A673 (cell line): ENCODE measurements around the gene APOL1.
"Not testable (repeated sequence)": the region's sequence is repeated elsewhere in the genome, so short reads cannot be mapped to it uniquely, and the experiment has no call there.

ENCODE experiments used
- EZH2 ChIP-seq: fragments of 200-600 bp; sonication (generic); IDR thresholded peaks from 2 replicates; pipeline ENCODE4 v1.6.1; 2017; ENCODE audit warnings: borderline replicate concordance, low read depth, mild to moderate bottlenecking, mixed read lengths, antibody characterized with exemption, low read length; ENCODE audit not compliant: poor library complexity, severe bottlenecking
- TF ChIP-seq, protein P1 (sequence below): fragments of 300-800, 200-600 bp; sonication (generic); conservative IDR thresholded peaks from 2 replicates; pipeline ENCODE4 v1.5.1; 2017; ENCODE audit warnings: low read depth, mild to moderate bottlenecking, antibody characterized with exemption, low read length, moderate library complexity, mixed read lengths

DNA sequence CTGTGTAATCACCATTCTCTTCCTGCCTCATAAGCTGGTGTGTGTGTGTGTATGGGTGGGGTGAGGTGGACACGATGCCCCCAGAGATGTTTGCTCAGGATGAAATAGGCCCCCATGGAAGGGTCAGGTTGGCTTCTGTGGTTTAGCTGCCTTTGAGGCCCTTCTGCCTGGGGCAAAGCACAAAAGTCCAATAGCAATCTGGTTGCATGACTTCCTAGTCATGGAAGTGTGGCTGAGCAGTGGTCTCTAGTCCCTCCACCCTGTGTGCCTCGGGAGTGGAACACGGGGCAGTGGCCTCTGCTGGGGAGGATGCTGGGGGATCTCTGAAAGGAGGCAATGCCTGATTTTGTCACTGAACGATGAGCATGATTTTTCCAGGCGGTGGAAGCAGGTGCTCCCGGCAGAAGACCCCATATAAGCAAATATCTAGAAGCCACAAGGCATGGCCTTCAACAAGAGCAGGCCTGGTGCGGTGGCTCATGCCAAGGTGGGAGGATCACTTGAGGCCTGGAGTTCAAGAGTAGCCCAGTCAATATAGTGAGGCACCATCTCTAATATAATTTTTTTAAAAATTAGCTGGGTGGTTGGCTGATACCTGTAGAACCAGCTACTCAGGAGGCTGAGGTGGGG lies 839 bp upstream of the APOL1 start:
- TF ChIP-seq, protein P1, sequence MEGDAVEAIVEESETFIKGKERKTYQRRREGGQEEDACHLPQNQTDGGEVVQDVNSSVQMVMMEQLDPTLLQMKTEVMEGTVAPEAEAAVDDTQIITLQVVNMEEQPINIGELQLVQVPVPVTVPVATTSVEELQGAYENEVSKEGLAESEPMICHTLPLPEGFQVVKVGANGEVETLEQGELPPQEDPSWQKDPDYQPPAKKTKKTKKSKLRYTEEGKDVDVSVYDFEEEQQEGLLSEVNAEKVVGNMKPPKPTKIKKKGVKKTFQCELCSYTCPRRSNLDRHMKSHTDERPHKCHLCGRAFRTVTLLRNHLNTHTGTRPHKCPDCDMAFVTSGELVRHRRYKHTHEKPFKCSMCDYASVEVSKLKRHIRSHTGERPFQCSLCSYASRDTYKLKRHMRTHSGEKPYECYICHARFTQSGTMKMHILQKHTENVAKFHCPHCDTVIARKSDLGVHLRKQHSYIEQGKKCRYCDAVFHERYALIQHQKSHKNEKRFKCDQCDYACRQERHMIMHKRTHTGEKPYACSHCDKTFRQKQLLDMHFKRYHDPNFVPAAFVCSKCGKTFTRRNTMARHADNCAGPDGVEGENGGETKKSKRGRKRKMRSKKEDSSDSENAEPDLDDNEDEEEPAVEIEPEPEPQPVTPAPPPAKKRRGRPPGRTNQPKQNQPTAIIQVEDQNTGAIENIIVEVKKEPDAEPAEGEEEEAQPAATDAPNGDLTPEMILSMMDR: not testable (repeated sequence)
- not testable (repeated sequence) for TF ChIP-seq EZH2
